Astrocyte (in vitro differentiated cells and primary cell): ENCODE results near the gene ATRAID. TPM values are rescaled to one million over a fixed set of nuclear protein-coding genes. Genes with fewer than 3 reads are reported as not detected.
"Not testable (repeated sequence)": the region's sequence is repeated elsewhere in the genome, so short reads cannot be mapped to it uniquely, and the experiment has no call there.

Source experiments
- DNase-seq: peaks from one replicate; pipeline ENCODE4 v3.0.0-alpha.2; 2010; ENCODE audit warnings: low read depth
- FAIRE-seq: peaks from 2 replicates; lab custom pipeline; 2011; peaks lifted over from hg19 to GRCh38; lab: Jason Lieb, UNC
- H2AFZ ChIP-seq: 2 replicates; pipeline ENCODE4 v1.6.0; 2012; ENCODE audit warnings: low read depth, low read length, inconsistent platforms
- H3K27ac ChIP-seq: 2 replicates; pipeline ENCODE4 v1.5.1; 2011; ENCODE audit warnings: low read depth, low read length, inconsistent platforms
- H3K27me3 ChIP-seq: 2 replicates; pipeline ENCODE4 v1.6.0; 2011; ENCODE audit warnings: low read length, inconsistent platforms; ENCODE audit not compliant: insufficient read depth
- H3K36me3 ChIP-seq: 2 replicates; pipeline ENCODE4 v1.5.1; 2011; ENCODE audit warnings: low read length, inconsistent platforms; ENCODE audit not compliant: insufficient read depth
- H3K4me1 ChIP-seq: 2 replicates; pipeline ENCODE4 v1.5.1; 2011; ENCODE audit warnings: low read length, inconsistent platforms; ENCODE audit not compliant: insufficient read depth
- H3K4me2 ChIP-seq: 2 replicates; pipeline ENCODE4 v1.6.0; 2012; ENCODE audit warnings: low read length, inconsistent platforms
- H3K4me3 ChIP-seq: 2 replicates; pipeline ENCODE4 v1.5.1; 2011; ENCODE audit warnings: low read depth, mild to moderate bottlenecking, low read length, inconsistent platforms; ENCODE audit not compliant: insufficient read depth
- H3K79me2 ChIP-seq: 2 replicates; pipeline ENCODE4 v1.6.0; 2012; ENCODE audit warnings: mild to moderate bottlenecking, low read length, inconsistent platforms; ENCODE audit not compliant: insufficient read depth
- H3K9ac ChIP-seq: 2 replicates; pipeline ENCODE4 v1.6.0; 2012; ENCODE audit warnings: mild to moderate bottlenecking, low read length, inconsistent platforms
- H3K9me3 ChIP-seq: 2 replicates; pipeline ENCODE4 v1.5.1; 2012; ENCODE audit warnings: low read depth, mild to moderate bottlenecking, low read length, inconsistent platforms; ENCODE audit not compliant: insufficient read depth
- H4K20me1 ChIP-seq: 2 replicates; pipeline ENCODE4 v1.6.0; 2012; ENCODE audit warnings: low read length, inconsistent platforms; ENCODE audit not compliant: insufficient read depth
- H3K27ac Mint-ChIP-seq: one replicate; pipeline ENCODE4 v1.8.0; 2021; ENCODE audit warnings: mild to moderate bottlenecking, mixed read lengths; ENCODE audit not compliant: unreplicated experiment
- H3K27me3 Mint-ChIP-seq: one replicate; pipeline ENCODE4 v1.8.0; 2021; ENCODE audit warnings: low read depth, mixed read lengths; ENCODE audit not compliant: unreplicated experiment
- H3K36me3 Mint-ChIP-seq: one replicate; pipeline ENCODE4 v1.8.0; 2021; ENCODE audit warnings: low read depth, mixed read lengths; ENCODE audit not compliant: unreplicated experiment
- H3K4me1 Mint-ChIP-seq: one replicate; pipeline ENCODE4 v1.8.0; 2021; ENCODE audit warnings: low read depth, mixed read lengths; ENCODE audit not compliant: unreplicated experiment
- H3K4me3 Mint-ChIP-seq: one replicate; pipeline ENCODE4 v1.8.0; 2021; ENCODE audit warnings: mild to moderate bottlenecking, moderate library complexity, mixed read lengths; ENCODE audit not compliant: unreplicated experiment
- H3K9me3 Mint-ChIP-seq: one replicate; pipeline ENCODE4 v1.8.0; 2021; ENCODE audit warnings: mild to moderate bottlenecking, mixed read lengths; ENCODE audit not compliant: unreplicated experiment
- EZH2 ChIP-seq: IDR thresholded peaks from 2 replicates; pipeline ENCODE4 v1.6.1; 2012; ENCODE audit warnings: mild to moderate bottlenecking, low read length, inconsistent platforms; ENCODE audit not compliant: insufficient read depth
- total RNA-seq: library from RNA; stranded (reverse); gene quantifications from 2 replicates; pipeline ENCODE4 v1.2.1, GENCODE V29; 2021
- TF ChIP-seq, protein P1 (sequence below): IDR thresholded peaks from 2 replicates; pipeline ENCODE4 v1.5.1; 2011; ENCODE audit warnings: low read depth, mild to moderate bottlenecking, inconsistent platforms, low read length, moderate library complexity; ENCODE audit not compliant: insufficient read depth

Gene ATRAID
- total RNA-seq, 1 donor from 2014 or later: 62.9 TPM

DNA sequence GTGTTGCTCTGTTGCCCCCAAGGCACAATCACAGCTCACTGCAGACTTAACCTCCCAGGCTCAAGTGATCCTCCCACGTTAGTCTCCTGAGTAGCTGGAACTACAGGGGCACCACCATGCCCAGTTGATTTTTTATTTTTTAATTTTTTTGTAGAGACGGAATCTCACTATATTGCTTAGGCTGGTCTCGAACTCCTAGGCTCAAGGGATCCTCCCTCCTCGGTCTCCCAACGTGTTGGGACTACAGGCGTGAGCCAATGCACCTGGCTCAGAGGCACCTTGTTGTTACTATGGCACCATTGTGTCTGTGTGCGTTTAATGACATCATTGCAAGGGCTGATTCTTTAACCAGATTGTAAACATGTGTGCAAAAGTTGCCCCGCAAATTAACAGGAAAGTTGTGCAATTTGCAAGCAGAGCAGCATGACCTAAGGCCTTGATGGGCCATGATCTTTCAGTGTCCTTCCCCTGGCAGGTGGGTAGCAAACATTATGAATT is 40.4 kb upstream of the ATRAID start:
- no peak for DNase-seq
- FAIRE-seq: no peak
- no peak overlapping the region for H3K27ac Mint-ChIP-seq
- H3K4me1 Mint-ChIP-seq: no peaks in the 10 kb centered on the region
- Histone ChIP-seq H3K36me3 (no peaks in the 10 kb centered on the region), H3K27ac (no peak overlapping the region), H4K20me1 (no peaks in the 10 kb centered on the region), H3K79me2 (no peaks in the 10 kb centered on the region), H2AFZ (no peak overlapping the region), H3K9ac (no peak overlapping the region), H3K4me3 (no peak overlapping the region), H3K27me3 (peaks cover 50% of the 10 kb centered on the region), H3K4me2 (no peak overlapping the region), H3K9me3 (no peaks in the 10 kb centered on the region), H3K4me1 (no peaks in the 10 kb centered on the region)
- TF ChIP-seq, protein P1, sequence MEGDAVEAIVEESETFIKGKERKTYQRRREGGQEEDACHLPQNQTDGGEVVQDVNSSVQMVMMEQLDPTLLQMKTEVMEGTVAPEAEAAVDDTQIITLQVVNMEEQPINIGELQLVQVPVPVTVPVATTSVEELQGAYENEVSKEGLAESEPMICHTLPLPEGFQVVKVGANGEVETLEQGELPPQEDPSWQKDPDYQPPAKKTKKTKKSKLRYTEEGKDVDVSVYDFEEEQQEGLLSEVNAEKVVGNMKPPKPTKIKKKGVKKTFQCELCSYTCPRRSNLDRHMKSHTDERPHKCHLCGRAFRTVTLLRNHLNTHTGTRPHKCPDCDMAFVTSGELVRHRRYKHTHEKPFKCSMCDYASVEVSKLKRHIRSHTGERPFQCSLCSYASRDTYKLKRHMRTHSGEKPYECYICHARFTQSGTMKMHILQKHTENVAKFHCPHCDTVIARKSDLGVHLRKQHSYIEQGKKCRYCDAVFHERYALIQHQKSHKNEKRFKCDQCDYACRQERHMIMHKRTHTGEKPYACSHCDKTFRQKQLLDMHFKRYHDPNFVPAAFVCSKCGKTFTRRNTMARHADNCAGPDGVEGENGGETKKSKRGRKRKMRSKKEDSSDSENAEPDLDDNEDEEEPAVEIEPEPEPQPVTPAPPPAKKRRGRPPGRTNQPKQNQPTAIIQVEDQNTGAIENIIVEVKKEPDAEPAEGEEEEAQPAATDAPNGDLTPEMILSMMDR: no peak
- TF ChIP-seq EZH2: no peak
- no peaks in the 10 kb centered on the region for H3K36me3 Mint-ChIP-seq
- peaks cover 9% of the 10 kb centered on the region for H3K27me3 Mint-ChIP-seq
- H3K9me3 Mint-ChIP-seq: no peaks in the 10 kb centered on the region
- H3K4me3 Mint-ChIP-seq: no peak overlapping the region

DNA sequence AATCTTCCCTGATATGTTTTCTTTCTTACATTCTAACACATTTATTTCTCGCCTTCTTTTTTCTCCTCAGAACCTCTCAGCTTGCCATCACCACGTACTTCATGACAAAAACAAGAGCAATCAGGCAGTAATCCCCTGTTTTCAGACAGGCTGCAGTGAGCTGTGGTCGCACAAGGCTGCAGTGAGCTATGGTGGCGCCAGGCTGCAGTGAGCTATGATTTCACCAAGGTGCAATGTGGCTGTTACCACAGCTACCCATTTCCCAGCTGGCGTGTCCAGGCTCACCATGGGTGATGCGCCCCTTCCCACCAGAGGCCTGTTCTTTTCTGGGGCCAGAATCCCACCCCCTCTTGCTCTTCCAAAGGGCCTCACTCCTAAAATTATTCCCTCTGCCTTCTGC is 37.2 kb upstream of the ATRAID start:
- Histone ChIP-seq H3K9ac (no peak overlapping the region), H2AFZ (no peak overlapping the region), H3K4me1 (no peaks in the 10 kb centered on the region), H3K4me3 (no peak overlapping the region), H3K4me2 (no peak overlapping the region), H3K27me3 (peaks cover 70% of the 10 kb centered on the region), H3K36me3 (no peaks in the 10 kb centered on the region), H3K79me2 (no peaks in the 10 kb centered on the region), H3K9me3 (no peaks in the 10 kb centered on the region), H4K20me1 (no peaks in the 10 kb centered on the region), H3K27ac (no peak overlapping the region)
- no peaks in the 10 kb centered on the region for H3K4me1 Mint-ChIP-seq
- DNase-seq (no peak), FAIRE-seq (no peak)
- no peaks in the 10 kb centered on the region for H3K36me3 Mint-ChIP-seq
- no peak overlapping the region for H3K4me3 Mint-ChIP-seq
- no peaks in the 10 kb centered on the region for H3K9me3 Mint-ChIP-seq
- no peak for TF ChIP-seq EZH2
- TF ChIP-seq, protein P1: no peak
- no peak overlapping the region for H3K27ac Mint-ChIP-seq
- H3K27me3 Mint-ChIP-seq: peaks cover 12% of the 10 kb centered on the region

DNA sequence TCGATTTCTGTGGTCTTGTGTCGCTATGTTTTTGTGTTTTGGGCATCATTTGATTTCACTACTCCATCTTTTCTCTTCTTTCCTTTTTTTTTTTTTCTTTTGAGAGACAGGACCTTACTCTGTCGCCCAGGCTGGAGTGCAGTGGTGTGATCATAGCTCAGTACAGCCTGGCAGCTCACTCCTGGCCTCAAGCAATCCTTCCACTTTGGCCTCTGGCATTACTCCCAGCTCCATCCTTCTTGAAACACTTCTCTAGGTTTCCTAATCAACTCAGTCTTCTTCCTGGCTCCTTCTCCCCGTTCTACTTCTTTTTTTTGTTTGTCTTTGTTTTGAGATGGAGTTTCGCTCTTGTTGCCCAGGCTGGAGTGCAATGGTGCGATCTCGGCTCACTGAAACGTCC is 36.5 kb upstream of the ATRAID start:
- Histone ChIP-seq H3K9me3 (no peaks in the 10 kb centered on the region), H3K4me1 (no peaks in the 10 kb centered on the region), H3K9ac (no peak overlapping the region), H2AFZ (no peak overlapping the region), H3K4me3 (no peak overlapping the region), H3K79me2 (no peaks in the 10 kb centered on the region), H4K20me1 (no peaks in the 10 kb centered on the region), H3K36me3 (no peaks in the 10 kb centered on the region), H3K27ac (no peak overlapping the region), H3K4me2 (no peak overlapping the region), H3K27me3 (peaks cover 69% of the 10 kb centered on the region)
- peaks cover 7% of the 10 kb centered on the region for H3K27me3 Mint-ChIP-seq
- TF ChIP-seq EZH2: no peak
- TF ChIP-seq, protein P1: no peak
- no peaks in the 10 kb centered on the region for H3K9me3 Mint-ChIP-seq
- H3K27ac Mint-ChIP-seq: no peak overlapping the region
- H3K36me3 Mint-ChIP-seq: no peaks in the 10 kb centered on the region
- no peak overlapping the region for H3K4me3 Mint-ChIP-seq
- H3K4me1 Mint-ChIP-seq: no peaks in the 10 kb centered on the region
- no peak for FAIRE-seq
- no peak for DNase-seq

DNA sequence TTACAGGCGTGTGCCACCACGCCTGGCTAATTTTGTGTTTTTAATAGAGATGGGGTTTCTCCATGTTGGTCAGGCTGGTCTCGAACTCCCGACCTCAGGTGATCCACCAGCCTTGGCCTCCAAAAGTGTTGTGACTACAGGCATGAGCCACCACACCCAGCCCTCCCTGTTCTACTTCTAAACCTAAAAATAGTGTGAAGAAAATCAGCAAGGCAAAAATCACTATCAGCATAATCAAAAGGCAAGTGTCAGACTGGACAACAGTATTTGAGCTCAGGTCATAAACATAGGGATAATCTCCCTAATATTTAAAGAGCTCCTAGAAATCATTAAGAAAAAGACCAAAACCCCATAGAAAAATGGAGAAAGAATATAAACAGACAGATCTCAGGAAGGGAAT is 36.1 kb upstream of the ATRAID start:
- not testable (repeated sequence) for H3K9me3 ChIP-seq, H3K27ac ChIP-seq, H3K4me2 ChIP-seq, H3K4me1 ChIP-seq, DNase-seq, FAIRE-seq, H3K79me2 ChIP-seq, H3K9me3 Mint-ChIP-seq, H3K36me3 ChIP-seq, H3K4me3 ChIP-seq, H3K27me3 Mint-ChIP-seq, H2AFZ ChIP-seq, H3K27ac Mint-ChIP-seq, H3K36me3 Mint-ChIP-seq, H4K20me1 ChIP-seq, H3K9ac ChIP-seq, H3K4me1 Mint-ChIP-seq, H3K4me3 Mint-ChIP-seq
- peaks cover 65% of the 10 kb centered on the region for H3K27me3 ChIP-seq
